CD4-positive, alpha-beta T cell treated with Interleukin-4 for 4 hours (primary cell): Measurements from ENCODE around the gene CFAP45.
"Not testable (repeated sequence)": the region's sequence is repeated elsewhere in the genome, so short reads cannot be mapped to it uniquely, and the experiment has no call there.

ENCODE experiments used
- DNase-seq: peaks from one replicate; pipeline ENCODE4 v3.0.0-alpha.2; 2020

CFAP45 gene

DNA sequence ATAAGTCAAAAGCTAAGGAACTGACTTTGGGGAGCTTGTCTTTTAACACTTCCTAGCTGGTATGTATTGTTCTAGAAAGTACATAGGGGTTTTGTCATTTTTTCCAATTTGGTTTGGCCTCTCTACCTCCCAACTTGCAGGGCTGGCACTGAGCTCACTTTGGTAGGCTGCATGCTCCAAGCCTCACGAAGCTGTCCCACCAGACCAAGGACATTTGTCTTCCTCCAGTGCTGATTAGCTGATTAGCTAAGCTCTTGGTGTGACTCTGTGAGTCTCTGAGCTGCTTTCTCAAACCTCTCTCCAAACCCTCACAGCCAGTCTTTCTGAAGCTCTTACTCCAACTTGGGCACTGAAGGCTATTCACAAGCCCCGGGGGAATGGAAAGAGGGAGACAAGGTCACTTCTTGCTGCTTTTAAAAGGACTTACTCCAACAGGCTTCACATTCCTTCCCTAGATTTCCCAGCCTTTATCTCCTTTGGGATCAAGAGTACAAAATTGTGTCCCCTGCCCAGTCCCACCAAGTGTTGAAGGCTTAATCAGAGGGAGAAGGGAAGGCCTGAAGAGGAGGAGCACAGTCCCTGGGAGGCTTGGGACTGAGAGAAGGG lies 893 bp upstream of the CFAP45 start:
- no peak for DNase-seq

- DNase-seq = not testable (repeated sequence)
Measured at GRCh38 chr1:159899634-159900033, 331 bp downstream of the CFAP45 start.

- DNase-seq = no peak
Measured at GRCh38 chr1:159898527-159898926, 1.4 kb downstream of the CFAP45 start.

- no peak for DNase-seq
Measured at GRCh38 chr1:159897962-159898361, 2.0 kb downstream of the CFAP45 start.

- no peak for DNase-seq
Measured at GRCh38 chr1:159896546-159896930, 3.4 kb downstream of the CFAP45 start.

GRCh38 chr1:159895836-159896545 lies 4.0 kb downstream of the CFAP45 start:
- DNase-seq = no peak

DNA sequence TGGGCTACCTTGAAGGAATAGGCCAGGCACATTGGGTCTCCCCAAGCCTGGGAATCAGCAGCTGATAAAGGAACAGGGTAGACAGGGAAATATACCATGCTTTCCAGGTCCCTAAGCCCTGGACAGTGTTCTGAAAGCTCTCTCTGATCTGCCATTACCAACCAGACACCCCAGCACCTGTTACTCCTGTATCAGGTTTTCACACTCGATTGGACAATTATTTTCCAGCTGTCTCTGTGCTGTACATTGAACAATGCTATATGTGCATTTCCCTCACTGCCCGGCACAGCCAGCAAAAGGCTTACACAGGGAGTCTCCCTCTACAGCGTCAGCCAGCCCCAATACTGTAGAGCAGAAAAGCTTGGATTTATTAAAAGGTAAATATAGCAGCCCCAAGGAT lies 4.7 kb downstream of the CFAP45 start:
- DNase-seq = no peak

DNA sequence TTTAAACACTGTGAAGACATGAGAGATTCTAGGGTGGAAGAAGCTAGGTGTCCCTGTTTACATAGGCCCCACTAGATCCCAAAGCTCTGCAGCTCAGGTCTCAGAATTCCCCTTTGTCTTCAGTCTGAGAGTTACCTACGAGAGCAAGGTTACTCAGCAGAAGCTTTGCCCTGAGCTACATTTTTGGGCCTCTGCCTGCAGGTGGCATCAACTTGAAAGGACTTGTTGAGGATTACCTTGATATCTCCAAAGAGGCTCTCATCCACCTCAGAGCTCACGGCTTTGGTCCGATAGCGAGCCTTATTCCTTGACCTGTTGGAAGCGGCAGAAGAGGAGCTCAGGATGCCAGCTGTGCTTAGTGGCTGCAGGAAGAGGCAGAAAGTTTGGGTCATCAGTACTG lies 7.0 kb downstream of the CFAP45 start:
- no peak for DNase-seq

GRCh38 chr1:159891275-159892157 lies 8.4 kb downstream of the CFAP45 start:
- DNase-seq = peak; percentile 84

GRCh38 chr1:159890390-159890789 lies 9.6 kb downstream of the CFAP45 start:
- no peak for DNase-seq

DNA sequence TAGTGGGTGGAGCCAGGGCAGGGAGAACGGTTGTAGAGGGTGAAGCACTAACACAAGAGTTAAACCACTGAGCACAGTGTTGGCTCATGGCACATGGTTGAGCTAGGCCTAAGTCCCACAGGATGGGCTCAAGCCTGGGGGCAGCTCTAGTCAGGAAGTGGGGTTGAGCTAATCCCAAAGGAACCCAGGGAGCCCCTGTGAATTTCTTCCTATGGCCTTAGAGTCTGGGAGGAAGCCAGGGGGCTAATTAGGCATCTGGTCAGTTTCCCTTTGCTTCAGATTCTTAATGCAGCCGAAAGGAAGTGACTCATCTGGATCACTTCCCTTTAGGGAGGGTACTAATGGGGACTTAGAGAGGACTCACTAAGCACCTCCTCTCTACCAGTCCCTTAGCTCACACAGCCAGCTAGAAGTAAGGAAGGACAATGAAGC lies 10.1 kb downstream of the CFAP45 start:
- no peak for DNase-seq

- no peak for DNase-seq
Measured at GRCh38 chr1:159889202-159889601, 10.8 kb downstream of the CFAP45 start.

GRCh38 chr1:159884296-159884695 lies 15.7 kb downstream of the CFAP45 start:
- DNase-seq = no peak

- DNase-seq = no peak
Measured at GRCh38 chr1:159883134-159883533, 16.8 kb downstream of the CFAP45 start.

GRCh38 chr1:159882527-159882862 lies 17.5 kb downstream of the CFAP45 start:
- no peak for DNase-seq

DNA sequence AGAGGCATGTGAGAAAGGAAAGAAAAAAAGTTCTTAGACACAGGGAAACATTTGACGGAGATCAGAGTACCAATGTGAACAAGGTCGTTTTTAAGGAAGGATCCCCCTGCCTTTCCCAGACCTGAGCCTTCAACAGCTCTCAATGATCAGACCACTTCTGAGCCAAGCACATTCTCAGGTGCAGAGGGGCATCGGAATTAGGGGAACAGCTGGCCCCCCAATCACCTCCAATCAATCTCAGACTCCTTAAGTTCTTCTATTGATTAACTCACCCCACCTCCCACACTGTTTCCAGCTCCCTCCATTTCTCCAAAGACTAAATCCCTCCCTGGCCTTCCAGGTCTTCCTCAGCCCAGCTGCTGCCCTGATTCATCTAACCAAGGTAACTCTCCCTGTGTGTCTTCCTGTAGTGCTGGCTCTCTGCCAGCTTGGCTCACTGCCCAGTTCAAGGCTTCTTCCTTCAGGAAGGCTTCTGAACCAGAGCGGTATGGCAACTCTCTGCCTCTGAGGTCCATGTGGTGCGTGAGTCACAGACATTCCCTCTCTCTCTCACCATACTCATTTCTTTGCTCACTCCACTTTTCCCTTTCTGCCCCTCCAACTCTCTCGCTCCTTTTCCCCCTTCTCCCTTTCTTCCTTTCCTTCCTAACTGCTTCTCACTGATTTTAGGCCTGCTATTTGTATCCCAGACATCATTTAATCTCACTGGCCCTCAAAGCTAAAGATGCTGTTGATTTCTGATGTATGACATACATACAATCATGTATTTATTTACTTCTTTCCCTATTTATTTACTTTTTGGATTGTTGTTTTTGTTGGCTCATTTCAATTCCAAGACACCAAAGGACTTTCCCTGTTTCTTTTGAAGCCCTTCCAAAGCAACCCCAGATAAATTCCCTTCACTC lies 18.1 kb downstream of the CFAP45 start:
- DNase-seq = peak; percentile 31

DNA sequence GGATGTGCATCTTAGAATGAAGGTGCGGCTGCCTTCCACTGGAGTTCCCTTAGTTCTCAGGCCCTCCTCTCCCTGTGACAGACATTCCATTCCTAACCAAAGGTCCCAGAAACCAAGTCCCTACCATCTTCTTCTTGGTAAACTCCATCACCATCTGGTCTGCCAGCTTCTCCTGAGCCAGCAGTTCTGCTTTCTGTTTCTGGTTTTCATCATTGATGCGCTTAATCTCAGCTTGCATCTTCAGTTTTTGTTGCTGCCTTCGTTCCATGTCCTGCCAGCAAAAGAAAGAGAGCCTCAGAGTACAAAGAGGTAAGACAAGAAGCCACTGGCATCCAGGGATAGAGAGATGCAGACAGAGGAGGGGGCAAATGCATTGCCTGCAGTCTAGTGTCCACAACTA lies 19.5 kb downstream of the CFAP45 start:
- DNase-seq = no peak

DNA sequence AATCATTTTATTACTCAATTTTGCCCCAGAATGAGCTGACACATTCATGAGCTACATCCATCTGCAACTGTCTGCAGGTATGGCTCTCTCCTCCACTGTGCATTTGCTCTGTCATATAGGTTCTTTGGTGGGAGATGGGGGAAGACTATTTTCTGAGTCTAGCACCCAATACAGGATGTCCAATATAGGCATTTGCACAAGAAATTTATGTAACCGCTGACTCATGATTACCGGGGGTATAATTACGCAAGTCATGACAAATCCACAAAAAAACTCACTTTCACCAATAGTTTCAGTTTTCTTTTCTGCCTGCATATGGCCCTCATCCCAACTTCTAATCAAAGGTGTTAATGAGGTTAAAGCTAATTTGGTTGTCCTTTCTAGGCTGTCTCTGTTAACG lies 20.0 kb downstream of the CFAP45 start:
- DNase-seq = no peak

- no peak for DNase-seq
Measured at GRCh38 chr1:159879136-159879535, 20.8 kb downstream of the CFAP45 start.

DNA sequence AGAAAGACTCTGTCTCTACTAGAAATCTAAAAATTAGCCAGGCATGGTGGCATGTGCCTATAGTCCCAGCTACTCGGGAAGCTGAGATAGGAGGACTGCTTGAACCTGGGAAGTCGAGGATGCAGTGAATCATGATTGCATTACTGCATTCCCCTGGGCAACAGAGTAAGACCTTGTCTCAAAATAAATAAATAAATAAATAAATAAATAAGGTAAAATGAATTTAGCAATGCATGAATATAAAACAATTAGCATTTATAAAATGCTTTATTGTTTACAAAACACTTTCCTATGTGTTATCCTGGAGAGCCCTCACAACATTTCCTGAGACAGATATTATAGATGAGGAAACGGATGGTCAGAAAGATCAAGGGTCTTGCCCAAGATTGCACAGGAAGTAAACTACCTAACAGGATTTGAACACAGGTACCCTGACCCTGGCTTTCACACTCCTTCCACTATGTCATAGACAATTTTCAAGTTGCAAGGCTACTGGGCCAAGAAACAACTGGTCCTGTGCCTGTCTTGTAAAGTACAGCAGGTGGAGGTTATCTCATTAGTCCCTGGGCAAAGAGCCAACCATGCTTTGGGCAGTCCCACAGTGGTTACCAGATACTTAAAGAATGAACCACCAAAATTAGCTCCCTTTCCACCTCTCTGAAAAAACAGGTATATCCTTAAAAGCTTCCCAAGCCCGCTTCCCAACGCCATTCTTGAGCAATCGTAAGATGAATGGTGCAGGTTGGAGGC lies 22.1 kb downstream of the CFAP45 start:
- no peak for DNase-seq

- no peak for DNase-seq
Measured at GRCh38 chr1:159873530-159874143, 26.3 kb downstream of the CFAP45 start.

DNA sequence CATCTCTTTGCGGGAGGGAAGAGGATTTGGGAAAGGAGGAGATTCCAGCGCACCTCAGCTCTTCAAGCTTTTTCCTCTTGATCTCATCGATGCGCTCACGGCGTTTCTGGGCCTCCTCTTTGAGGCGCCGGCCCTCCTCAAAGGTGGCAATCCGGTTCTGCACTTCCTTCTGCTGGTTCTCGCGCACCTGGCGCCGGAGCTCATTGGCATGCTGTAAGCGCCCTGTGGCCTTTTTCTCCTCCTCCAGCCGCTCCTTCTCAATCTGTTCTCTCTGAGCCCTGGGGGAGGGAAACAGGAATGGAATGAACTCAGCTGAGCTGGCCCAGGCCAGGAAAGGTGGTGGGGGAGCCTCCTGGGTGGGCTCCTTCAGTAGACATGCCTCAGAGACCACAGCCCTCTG lies 27.1 kb downstream of the CFAP45 start:
- no peak for DNase-seq
